Neural cell (in vitro differentiated cells): ENCODE results near the gene CTH. TPM values are rescaled to one million over a fixed set of nuclear protein-coding genes. Genes with fewer than 3 reads are reported as not detected.
"Not testable (repeated sequence)": the region's sequence is repeated elsewhere in the genome, so short reads cannot be mapped to it uniquely, and the experiment has no call there.

Experiments
- H2AFZ ChIP-seq: fragments of 200-600, 300-800 bp; sonication (generic), shearing (Covaris generic); 2 replicates; pipeline ENCODE4 v1.6.0; 2014; ENCODE audit warnings: low read depth, mild to moderate bottlenecking, antibody characterized with exemption, low read length, moderate library complexity
- H3F3A ChIP-seq: fragments of 200-600 bp; shearing (Covaris generic); 2 replicates; pipeline ENCODE4 v1.6.1; 2016; ENCODE audit warnings: mild to moderate bottlenecking, moderate library complexity, mixed read lengths, antibody characterized with exemption, low read length; ENCODE audit not compliant: insufficient read depth, poor library complexity, severe bottlenecking
- H3K27ac ChIP-seq: fragments of 200-600, 300-800 bp; sonication (generic), shearing (Covaris generic); 2 replicates; pipeline ENCODE4 v1.5.1; 2014; ENCODE audit warnings: mild to moderate bottlenecking, low read length, moderate library complexity
- H3K27me3 ChIP-seq: fragments of 300-800, 200-600 bp; sonication (generic), shearing (Covaris generic); 2 replicates; pipeline ENCODE4 v1.6.0; 2014; ENCODE audit warnings: mild to moderate bottlenecking, low read depth, low read length, moderate library complexity; ENCODE audit not compliant: insufficient read depth
- H3K36me3 ChIP-seq: fragments of 300-800, 200-600 bp; sonication (generic), shearing (Covaris generic); 2 replicates; pipeline ENCODE4 v1.5.1; 2014; ENCODE audit warnings: mild to moderate bottlenecking, antibody characterized with exemption, low read length, moderate library complexity; ENCODE audit not compliant: insufficient read depth
- H3K4me2 ChIP-seq: fragments of 300-800, 200-600 bp; sonication (generic), shearing (Covaris generic); 2 replicates; pipeline ENCODE4 v1.6.0; 2014; ENCODE audit warnings: mild to moderate bottlenecking, low read length
- H3K4me3 ChIP-seq: fragments of 300-800, 200-600 bp; sonication (generic), shearing (Covaris generic); 2 replicates; pipeline ENCODE4 v1.5.1; 2014; ENCODE audit warnings: mild to moderate bottlenecking, low read length, moderate library complexity
- H3K79me2 ChIP-seq: fragments of 200-600 bp; shearing (Covaris generic); replicated peaks from 2 replicates; pipeline ENCODE4 v1.6.0; 2014; ENCODE audit warnings: mild to moderate bottlenecking, low read length, moderate library complexity; ENCODE audit not compliant: insufficient read depth
- H3K9ac ChIP-seq: fragments of 300-800, 200-600 bp; sonication (generic), shearing (Covaris generic); 2 replicates; pipeline ENCODE4 v1.6.1; 2016; ENCODE audit warnings: mild to moderate bottlenecking, low read length, mixed read lengths
- H3K9me2 ChIP-seq: fragments of 200-600 bp; shearing (Covaris generic); 2 replicates; pipeline ENCODE4 v1.6.1; 2016; ENCODE audit warnings: mild to moderate bottlenecking, low read length, mixed read lengths; ENCODE audit not compliant: insufficient read depth
- H3K9me3 ChIP-seq: fragments of 200-600, 300-800 bp; sonication (generic), shearing (Covaris generic); 2 replicates; pipeline ENCODE4 v1.6.1; 2016; ENCODE audit warnings: mild to moderate bottlenecking, mixed run types, low read length, moderate library complexity, mixed read lengths
- H4K20me1 ChIP-seq: fragments of 200-600 bp; shearing (Covaris generic); 2 replicates; pipeline ENCODE4 v1.6.1; 2016; ENCODE audit warnings: mild to moderate bottlenecking, mixed run types; ENCODE audit not compliant: insufficient read depth
- EP300 ChIP-seq: fragments of 450-650 bp; conservative IDR thresholded peaks from 2 replicates; pipeline ENCODE4 v1.6.1; 2014; ENCODE audit warnings: antibody characterized with exemption, mild to moderate bottlenecking, moderate library complexity; ENCODE audit not compliant: poor library complexity, severe bottlenecking
- EZH2 ChIP-seq: fragments of 200-600, 300-800 bp; shearing (Covaris generic), sonication (generic); IDR thresholded peaks from 2 replicates; pipeline ENCODE4 v1.6.1; 2014; ENCODE audit warnings: antibody characterized with exemption, low read length, borderline replicate concordance, mild to moderate bottlenecking; ENCODE audit not compliant: insufficient read depth, poor library complexity, severe bottlenecking
- MXI1 ChIP-seq: fragments of 450-650 bp; conservative IDR thresholded peaks from 2 replicates; pipeline ENCODE4 v1.6.1; 2014; ENCODE audit warnings: antibody characterized with exemption, mild to moderate bottlenecking; ENCODE audit not compliant: poor library complexity, severe bottlenecking
- POLR2AphosphoS5 ChIP-seq: IDR thresholded peaks from 2 replicates; pipeline ENCODE4 v1.6.1; 2012
- RAD21 ChIP-seq: fragments of 450-650 bp; conservative IDR thresholded peaks from 2 replicates; pipeline ENCODE4 v1.6.1; 2014; ENCODE audit warnings: antibody characterized with exemption, mild to moderate bottlenecking, moderate library complexity
- SMC3 ChIP-seq: fragments of 450-650 bp; conservative IDR thresholded peaks from 2 replicates; pipeline ENCODE4 v1.6.1; 2014; ENCODE audit warnings: antibody characterized with exemption, mild to moderate bottlenecking, moderate library complexity; ENCODE audit not compliant: poor library complexity
- TAF1 ChIP-seq: IDR thresholded peaks from 2 replicates; pipeline ENCODE4 v1.6.1; 2012; ENCODE audit warnings: low read depth
- polyA plus RNA-seq: library from polyadenylated mRNA; depleted of rRNA; stranded (reverse); fragments of >200 nt; gene quantifications from 2 replicates; pipeline ENCODE4 v1.2.3, GENCODE V29; 2014
- TF ChIP-seq, protein P1 (sequence below): IDR thresholded peaks from 2 replicates; pipeline ENCODE4 v1.6.1; 2012; ENCODE audit warnings: borderline replicate concordance
- TF ChIP-seq, protein P2 (sequence below): fragments of 450-650 bp; IDR thresholded peaks from 2 replicates; pipeline ENCODE4 v1.5.1; 2014; ENCODE audit warnings: antibody characterized with exemption, mild to moderate bottlenecking, moderate library complexity; ENCODE audit not compliant: poor library complexity, severe bottlenecking

CTH gene
- polyA plus RNA-seq, 1 donor from 2014 or later, result 10.0 TPM

GRCh38 chr1:70443739-70444138, 32.7 kb downstream of the CTH start:
- no peaks in the 10 kb centered on the region for H3K9me3 ChIP-seq
- H3K9me2 ChIP-seq, result no peaks in the 10 kb centered on the region
- H3K9ac ChIP-seq, result no peak overlapping the region
- no peaks in the 10 kb centered on the region for H3K36me3 ChIP-seq
- H3K4me3 ChIP-seq, result no peak overlapping the region
- no peaks in the 10 kb centered on the region for H3K79me2 ChIP-seq
- no peaks in the 10 kb centered on the region for H3K27me3 ChIP-seq
- TF ChIP-seq, protein P1, sequence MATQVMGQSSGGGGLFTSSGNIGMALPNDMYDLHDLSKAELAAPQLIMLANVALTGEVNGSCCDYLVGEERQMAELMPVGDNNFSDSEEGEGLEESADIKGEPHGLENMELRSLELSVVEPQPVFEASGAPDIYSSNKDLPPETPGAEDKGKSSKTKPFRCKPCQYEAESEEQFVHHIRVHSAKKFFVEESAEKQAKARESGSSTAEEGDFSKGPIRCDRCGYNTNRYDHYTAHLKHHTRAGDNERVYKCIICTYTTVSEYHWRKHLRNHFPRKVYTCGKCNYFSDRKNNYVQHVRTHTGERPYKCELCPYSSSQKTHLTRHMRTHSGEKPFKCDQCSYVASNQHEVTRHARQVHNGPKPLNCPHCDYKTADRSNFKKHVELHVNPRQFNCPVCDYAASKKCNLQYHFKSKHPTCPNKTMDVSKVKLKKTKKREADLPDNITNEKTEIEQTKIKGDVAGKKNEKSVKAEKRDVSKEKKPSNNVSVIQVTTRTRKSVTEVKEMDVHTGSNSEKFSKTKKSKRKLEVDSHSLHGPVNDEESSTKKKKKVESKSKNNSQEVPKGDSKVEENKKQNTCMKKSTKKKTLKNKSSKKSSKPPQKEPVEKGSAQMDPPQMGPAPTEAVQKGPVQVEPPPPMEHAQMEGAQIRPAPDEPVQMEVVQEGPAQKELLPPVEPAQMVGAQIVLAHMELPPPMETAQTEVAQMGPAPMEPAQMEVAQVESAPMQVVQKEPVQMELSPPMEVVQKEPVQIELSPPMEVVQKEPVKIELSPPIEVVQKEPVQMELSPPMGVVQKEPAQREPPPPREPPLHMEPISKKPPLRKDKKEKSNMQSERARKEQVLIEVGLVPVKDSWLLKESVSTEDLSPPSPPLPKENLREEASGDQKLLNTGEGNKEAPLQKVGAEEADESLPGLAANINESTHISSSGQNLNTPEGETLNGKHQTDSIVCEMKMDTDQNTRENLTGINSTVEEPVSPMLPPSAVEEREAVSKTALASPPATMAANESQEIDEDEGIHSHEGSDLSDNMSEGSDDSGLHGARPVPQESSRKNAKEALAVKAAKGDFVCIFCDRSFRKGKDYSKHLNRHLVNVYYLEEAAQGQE, result no peak
- TF ChIP-seq, protein P2, sequence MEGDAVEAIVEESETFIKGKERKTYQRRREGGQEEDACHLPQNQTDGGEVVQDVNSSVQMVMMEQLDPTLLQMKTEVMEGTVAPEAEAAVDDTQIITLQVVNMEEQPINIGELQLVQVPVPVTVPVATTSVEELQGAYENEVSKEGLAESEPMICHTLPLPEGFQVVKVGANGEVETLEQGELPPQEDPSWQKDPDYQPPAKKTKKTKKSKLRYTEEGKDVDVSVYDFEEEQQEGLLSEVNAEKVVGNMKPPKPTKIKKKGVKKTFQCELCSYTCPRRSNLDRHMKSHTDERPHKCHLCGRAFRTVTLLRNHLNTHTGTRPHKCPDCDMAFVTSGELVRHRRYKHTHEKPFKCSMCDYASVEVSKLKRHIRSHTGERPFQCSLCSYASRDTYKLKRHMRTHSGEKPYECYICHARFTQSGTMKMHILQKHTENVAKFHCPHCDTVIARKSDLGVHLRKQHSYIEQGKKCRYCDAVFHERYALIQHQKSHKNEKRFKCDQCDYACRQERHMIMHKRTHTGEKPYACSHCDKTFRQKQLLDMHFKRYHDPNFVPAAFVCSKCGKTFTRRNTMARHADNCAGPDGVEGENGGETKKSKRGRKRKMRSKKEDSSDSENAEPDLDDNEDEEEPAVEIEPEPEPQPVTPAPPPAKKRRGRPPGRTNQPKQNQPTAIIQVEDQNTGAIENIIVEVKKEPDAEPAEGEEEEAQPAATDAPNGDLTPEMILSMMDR, result no peak
- TF ChIP-seq POLR2AphosphoS5, result no peak
- TF ChIP-seq MXI1, result no peak
- no peak for TF ChIP-seq TAF1
- TF ChIP-seq SMC3, result no peak
- no peak for TF ChIP-seq RAD21
- no peaks in the 10 kb centered on the region for H3F3A ChIP-seq
- no peaks in the 10 kb centered on the region for H4K20me1 ChIP-seq
- no peak overlapping the region for H3K4me2 ChIP-seq
- H3K27ac ChIP-seq, result no peak overlapping the region
- no peak overlapping the region for H2AFZ ChIP-seq

DNA sequence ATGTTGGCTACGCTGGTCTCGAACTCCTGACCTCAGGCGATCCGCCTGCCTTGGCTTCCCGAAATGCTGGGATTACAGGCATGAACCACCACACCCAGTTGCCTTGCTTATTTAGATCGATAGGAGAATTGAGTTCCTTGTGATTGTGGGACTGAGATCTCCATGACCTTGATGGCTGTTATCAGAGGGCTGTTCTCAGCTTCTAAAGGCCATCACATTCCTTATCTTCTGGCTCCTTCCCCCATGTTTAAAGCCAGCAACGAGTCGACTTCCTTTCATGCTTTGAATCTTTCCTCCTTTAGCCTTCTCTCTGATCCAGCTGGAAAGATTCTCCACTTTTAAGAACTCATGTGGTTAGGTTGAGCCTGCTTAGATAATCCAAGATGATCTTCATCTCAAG, 38.0 kb downstream of the CTH start:
- H3K9me3 ChIP-seq, result no peaks in the 10 kb centered on the region
- H3K27me3 ChIP-seq, result no peaks in the 10 kb centered on the region
- H3K9ac ChIP-seq, result no peak overlapping the region
- H4K20me1 ChIP-seq, result no peaks in the 10 kb centered on the region
- no peak overlapping the region for H3K27ac ChIP-seq
- no peaks in the 10 kb centered on the region for H3K36me3 ChIP-seq
- no peak overlapping the region for H2AFZ ChIP-seq
- no peaks in the 10 kb centered on the region for H3K9me2 ChIP-seq
- H3K79me2 ChIP-seq, result no peaks in the 10 kb centered on the region
- no peak overlapping the region for H3K4me3 ChIP-seq
- H3F3A ChIP-seq, result no peaks in the 10 kb centered on the region
- no peak overlapping the region for H3K4me2 ChIP-seq
- no peak for TF ChIP-seq RAD21
- no peak for TF ChIP-seq POLR2AphosphoS5
- TF ChIP-seq MXI1, result no peak
- no peak for TF ChIP-seq SMC3
- no peak for TF ChIP-seq EP300
- TF ChIP-seq, protein P2, result no peak
- TF ChIP-seq, protein P1, result no peak
- no peak for TF ChIP-seq TAF1
- no peak for TF ChIP-seq EZH2

DNA sequence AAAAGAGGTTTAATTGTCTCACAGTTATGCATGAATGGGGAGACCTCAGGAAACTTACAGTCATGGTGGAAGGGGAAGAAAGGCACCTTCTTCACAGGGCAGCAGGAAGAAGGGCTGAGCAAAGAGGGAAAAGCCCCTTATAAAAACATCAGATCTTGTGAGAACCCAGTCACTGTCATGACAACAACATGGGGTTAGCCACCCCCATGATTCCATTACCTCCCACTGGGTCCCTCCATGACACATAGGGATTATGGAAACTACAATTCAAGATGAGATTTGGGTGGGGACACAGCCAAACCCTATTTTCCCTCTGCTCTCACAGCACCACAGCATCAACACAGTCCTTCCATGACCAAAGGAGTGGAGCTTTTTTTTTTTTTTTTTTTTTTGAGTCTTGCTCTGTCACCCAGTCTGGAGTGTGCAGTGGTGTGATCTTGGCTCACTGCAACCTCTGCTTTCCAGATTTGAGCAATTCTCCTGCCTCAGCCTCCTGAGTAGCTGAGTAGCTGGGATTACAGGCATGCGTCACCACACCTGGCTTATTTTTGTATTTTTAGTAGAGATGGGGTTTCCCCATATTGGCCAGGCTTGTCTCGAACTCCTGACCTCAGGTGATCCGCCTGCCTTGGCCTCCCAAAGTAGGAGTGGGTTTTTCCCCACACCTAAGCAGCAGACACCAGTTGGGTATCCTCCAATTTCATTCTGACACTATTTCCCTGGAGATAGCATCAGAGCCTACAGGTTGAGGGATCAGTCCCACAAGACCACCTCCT, 41.3 kb downstream of the CTH start:
- not testable (repeated sequence) for H3K79me2 ChIP-seq, H3K27ac ChIP-seq, H3F3A ChIP-seq, H3K9me3 ChIP-seq, H3K9ac ChIP-seq, H4K20me1 ChIP-seq, H3K9me2 ChIP-seq, H3K4me3 ChIP-seq, H3K27me3 ChIP-seq, H3K36me3 ChIP-seq, H2AFZ ChIP-seq, H3K4me2 ChIP-seq
